HG03280 (cell line): ENCODE data around the gene ZNF333.

Experiments used
- ATAC-seq: cut with Tn5 transposase; IDR thresholded peaks from one replicate; pipeline ENCODE4 v1.9.1; 2021; ENCODE audit warnings: mild to moderate bottlenecking, moderate library complexity; ENCODE audit not compliant: unreplicated experiment

The ZNF333 gene

DNA sequence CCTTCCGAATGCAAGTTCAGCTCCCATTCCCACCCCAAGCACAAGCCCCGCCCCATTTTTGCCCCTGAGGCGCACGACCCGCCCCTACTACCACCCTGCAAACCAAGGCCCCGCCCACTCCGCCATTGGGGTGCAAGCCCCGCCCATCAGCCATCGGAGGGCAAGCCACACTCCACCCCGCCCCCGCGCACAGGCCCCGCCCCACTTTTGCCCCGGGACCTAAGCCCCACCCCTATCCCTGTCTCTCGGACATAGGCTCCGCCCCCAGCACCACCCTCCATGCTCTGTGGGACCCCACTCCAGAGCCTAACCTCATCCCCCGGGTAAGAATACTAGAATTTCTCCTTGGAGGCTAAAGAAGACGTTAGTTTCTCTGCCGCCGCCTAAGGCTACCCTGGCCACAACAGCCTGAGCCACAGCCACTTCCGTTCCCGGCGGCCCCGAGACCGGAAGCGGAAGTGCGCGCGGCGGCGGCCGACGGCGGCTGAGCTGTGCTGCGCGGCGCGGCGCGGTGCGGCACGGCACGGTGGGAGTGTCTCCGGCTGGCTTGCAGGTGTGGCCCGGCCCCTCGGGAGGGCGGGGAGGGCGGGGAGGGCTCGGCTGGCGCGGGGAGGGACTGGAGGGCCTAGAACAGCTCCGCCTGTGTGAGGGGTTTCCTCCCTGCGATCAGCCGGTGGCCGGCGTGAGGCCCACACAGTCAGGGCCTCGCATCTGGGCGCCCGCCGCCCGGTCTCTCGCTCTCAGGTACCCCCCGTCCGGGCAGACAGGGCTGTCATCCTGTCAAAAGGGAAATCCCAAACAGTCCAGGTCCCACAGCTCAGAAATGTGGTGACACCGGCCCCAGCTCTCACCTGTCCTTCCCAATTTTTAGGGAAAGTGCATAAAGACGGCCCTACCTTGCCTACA, at the start of gene ZNF333:
ZNF333 (plus strand) TSS at position 451 of the 906 bp plus-strand sequence. CDS start 3,444 bp downstream, outside the sequence.
- peak; percentile 92 for ATAC-seq

DNA sequence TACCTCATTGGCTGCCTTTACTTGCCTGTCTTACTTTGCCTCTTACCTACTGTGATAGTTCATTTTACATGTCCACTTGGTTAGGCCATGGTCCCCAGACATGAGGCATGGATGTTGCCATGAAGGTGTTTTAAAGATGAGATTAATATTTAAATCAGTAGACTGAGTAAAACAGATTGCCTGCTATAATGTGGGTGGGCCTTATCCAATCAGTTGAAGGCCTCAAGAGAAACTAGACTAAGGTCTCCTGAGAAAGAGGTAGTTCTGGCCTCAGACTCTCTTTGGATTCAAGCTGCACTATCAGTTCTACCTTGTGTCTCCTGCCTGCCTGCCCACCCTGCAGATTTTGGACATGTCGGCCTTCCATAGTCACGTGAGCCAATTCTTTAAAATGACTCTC, 41.3 kb upstream of the ZNF333 start:
- ATAC-seq: no peak

DNA sequence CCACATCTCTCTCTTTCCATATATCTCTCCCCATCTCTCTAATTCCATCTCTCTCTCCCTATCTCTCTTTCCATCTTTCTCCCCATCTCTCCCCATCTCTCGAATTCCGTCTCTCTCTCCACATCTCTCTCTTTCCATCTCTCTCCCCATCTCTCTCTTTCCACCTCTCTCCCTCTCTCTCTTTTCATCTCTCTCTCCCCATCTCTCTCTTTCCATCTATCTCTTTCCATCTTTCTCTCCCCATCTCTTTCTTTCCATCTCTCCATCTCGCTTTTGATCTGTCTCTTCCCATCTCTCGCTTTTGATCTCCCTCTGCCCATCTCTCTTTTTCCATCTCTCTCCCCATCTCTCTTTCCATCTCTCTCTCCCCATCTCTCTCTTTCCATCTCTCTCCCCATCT, 40.8 kb upstream of the ZNF333 start:
- no peak for ATAC-seq

DNA sequence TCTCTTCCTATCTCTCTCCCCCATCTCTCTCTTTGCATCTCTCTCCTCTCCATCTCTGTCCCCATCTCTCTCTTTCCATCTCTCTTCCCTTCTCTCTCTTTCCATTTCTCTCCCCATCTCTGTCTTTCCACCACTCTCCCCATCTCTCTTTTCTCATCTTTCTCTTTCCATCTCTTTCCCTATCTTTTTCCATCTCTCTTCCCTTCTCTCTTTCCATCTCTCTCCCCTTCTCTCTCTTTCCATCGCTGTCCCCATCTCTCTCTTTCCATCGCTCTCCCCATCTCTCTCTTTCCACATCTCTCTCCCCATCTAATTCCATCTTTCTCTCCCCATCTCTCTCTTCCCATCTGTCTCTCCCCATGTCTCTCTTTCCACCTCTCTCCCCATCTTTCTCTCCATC, 39.7 kb upstream of the ZNF333 start:
- no peak for ATAC-seq

DNA sequence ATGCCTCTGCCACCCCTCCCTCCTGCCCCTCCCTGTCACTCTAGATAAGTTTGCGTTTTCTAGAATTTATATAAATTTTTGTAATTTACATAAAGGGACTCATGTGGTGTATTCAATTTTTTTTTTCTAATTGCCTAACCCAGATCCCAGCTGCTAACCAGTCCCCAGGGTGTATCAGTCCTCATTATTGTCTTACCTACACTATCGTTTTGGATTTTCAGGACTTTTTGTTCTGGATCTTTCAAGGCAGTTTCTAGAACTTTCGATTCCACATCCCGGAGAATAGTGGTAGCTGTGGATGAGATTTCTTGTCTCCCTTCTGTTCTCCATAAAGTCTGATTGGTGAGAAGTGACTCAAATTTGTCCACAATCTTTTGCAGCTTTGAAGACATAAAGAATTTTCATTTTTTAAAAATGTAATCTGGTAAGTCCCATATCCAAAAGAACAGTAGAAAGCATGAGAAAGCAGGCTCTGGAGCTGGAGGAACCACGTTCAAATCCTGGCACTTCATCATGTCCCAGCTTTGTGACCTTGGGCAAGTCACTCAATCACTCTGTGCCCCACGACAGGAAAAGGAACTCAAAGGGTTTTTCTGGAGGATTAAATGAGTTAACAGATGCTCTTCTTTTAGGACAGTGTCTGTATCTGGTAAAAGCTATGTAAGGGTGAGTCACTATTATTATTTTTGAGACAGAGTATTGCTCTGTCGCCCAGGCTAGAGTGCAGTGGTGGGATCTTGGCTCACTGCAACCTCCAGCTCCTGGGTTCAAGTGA, 34.9 kb upstream of the ZNF333 start:
- no peak for ATAC-seq

DNA sequence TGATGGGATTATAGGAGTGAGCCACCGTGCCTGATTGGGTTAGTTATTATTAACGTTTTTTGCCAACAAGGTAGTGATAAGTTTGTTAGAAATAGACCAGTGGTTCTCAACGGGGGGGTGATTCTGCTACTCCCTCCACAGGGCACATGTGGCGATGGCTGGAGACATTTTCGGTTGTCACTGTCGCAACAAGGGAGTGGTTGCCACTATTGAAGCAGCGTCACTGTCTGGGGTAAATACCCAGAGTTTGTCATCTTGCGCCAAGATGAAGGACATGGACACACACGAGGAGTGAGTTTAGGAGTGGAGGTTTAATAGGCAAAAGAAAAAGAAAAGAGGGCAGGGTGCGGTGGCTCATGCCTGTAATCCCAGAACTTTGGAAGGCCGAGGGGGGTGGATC, 34.1 kb upstream of the ZNF333 start:
- no peak for ATAC-seq

DNA sequence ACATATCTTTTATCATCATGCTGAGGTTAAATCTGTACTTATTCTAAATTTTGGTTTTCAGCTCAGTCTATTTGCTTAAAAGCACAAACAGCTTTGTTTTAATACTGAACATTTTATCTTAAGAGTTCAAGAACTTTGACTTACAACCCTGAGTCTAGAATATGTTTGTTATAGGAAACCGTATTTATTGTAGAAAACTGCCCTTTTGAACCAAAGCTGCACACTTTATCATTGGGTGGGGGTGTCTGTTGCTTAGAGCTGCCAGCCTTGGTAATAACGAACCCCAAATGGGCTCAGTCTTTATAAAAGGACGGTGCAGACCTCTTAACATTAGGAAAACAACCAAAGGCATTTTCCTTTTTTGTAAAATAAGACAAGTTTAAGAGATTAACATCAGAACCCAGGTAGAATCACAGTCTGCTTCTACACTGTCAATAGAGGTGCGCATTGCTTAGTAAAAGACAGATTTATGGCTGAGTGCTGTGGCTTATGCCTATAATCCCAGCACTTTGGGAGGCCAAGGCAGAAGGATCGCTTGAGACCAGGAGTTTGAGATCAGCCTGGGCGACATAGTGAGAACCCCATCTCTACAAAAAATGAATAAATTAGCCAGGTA, 29.9 kb upstream of the ZNF333 start:
- no peak for ATAC-seq

DNA sequence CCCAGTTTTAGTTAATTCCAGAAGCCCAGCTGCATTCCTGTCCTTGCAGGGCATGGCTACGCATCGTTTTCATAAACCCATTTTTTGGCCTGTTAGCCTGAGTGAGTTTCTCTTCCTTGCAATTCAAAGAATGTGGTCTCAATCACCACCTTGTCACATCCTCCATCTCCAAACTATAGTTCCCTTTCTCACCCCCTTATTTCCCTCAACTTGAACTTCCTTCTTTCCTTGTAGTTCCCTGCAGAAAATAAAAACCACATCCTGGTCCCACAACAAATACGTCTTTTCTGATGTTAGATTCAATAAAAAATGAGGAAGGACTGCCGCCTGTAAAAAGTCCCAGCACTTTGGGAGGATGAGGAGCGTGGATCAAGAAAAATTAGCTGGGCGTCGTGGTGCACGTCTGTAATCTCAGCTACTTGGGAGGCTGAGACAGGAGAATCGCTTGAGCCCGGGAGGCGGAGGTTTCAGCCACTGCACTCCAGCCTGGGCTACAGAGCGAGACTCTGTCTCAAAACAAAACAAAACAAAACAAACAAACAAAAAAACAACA, 28.4 kb upstream of the ZNF333 start:
- no peak for ATAC-seq

DNA sequence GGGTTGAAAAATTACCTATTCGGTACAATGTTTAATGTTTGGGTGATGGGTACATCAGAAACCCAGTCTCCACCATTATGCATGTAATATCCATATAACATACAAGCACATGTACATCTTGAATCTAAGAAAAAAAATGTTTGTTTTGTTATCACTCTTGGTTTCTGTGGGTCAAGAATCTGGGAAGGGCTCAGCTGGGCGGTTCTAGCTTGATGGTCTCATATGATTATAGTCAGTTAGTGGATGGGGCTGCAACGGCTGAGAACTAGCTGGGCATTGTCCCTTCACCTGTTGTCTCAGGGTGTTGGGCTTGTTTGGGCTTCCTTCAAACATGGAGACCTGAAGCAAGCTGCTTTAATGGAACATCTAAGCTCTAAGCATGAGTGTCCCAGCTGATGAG, 19.9 kb upstream of the ZNF333 start:
- no peak for ATAC-seq

DNA sequence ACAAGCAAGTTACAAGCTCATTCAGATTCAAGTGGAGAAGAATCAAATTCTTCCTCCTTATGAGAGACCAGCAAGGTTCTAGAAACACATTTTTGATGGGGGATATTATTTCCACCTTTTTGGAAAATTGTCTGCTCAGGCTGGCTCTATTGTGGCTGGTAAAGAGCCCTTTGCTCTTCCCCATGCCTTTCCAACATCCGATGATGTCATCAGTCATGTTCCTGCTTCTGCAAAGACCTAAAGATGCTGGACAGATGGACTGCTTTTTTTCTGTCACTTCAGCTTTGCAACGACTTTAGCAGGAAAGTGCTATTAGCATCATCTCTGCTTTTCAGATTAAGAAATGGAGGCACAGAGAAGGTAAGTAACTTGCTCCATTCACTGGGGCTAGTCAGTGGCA, 19.4 kb upstream of the ZNF333 start:
- ATAC-seq: no peak

DNA sequence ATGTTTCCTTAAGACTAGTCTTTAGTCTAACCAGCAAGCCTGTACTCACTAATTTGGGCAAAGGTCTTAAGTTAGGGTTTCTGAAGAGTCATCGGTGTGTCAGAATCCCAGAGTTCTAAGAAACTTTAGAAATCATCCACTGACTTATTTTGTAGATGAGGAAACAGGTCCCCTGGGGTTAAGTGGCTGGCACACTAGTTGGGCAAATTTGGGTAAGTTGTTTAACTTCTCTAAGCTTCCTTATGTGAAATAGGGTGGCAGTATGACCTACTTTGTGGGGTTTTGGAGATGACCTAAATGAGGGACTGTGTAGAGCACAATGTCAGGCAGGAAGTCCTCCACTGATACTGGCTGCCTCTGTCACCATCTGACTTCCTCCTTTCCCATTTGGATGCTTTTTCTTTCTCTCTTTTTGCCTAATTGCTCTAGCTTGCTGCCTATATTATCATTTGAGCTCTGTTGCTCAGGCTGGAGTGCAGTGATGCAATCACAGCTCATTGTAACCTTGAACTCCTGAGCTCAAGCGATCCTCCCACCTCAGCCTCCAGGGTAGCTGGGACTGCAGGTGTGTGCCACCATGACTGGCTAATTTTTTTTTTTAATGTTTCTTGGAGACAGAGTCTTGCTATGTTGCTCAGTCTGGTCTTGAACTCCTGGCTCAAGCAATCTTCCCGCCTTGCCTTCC, 17.5 kb upstream of the ZNF333 start:
- ATAC-seq: no peak

DNA sequence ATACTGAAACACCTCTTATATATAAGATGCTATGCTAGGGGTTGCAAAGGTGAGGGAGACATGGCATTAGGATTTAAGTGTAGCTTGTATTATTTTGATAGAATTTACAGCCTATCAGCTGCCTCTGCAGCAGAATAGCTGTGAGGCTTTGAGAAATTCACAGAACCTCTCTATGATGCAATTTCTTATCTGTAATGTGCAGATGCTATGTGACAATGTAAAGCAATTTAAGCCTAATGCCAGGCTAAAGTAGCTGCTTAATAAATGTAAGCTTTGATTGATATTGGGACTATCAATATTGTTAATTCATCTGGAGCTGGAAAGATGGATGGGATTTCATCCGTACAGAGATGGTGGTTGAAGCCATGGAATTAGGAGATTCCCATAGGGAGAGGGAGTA, 16.8 kb upstream of the ZNF333 start:
- no peak for ATAC-seq

DNA sequence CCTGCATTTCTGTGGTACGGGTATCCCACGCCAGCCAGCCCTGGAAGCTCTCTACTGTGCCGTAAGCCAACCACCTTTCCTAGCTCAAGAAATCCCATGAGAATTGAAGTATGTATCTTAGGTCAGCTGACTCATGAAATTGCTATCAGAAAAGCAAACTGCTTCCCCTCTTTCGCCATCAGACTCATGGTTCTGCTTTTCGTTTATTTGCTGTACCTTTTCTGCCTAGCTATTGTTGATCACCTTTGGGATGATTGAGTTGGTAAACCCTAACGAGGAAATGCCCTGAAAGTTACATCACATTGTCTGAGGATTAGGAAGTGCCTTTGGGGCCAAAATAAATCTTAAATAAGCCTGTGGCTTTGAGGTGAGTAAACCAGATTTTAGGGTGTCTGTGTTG, 15.1 kb upstream of the ZNF333 start, which contains the start of gene ADGRE3:
ADGRE3 (minus strand) TSS at position 81 of the 400 bp plus-strand sequence; CDS start at position 7, 74 bp downstream.
- no peak for ATAC-seq

DNA sequence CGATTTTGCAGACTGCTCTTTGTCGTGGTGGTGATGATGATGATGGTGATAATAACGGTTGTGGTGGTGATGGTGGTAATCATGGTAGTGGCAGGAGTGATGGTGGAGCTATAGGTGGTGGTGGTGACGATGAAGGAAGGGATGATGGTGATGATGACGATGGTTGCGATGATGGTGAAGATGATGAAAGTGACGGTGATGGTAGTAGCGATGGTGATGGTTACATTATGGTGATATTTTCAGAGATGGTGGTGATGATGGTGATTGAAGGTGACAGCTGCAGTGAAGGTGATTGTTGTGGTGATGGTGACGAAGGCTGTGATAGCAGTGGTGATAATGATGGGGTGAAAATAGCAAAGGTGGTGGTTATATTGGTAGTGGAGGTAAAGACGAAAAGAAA, 13.1 kb upstream of the ZNF333 start:
- ATAC-seq: no peak

DNA sequence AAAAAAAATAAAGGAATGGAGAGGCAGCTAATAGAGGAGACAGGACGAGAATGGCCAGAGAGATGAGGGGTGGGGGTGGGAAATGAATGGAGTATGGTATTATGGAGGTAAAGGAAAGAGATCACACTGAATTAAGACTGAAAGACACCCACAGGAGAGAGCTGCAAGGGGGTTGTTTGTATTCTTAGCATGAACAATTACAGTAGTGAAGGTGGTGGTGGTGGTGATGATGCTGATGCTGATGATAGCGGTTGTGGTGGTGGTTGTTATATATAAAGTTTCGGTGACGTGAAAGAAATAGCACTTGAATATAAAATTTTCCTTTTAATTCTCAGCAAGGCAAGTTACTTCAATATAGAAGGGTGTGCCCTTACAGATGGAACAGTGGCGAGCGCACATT, 12.4 kb upstream of the ZNF333 start:
- ATAC-seq: no peak

DNA sequence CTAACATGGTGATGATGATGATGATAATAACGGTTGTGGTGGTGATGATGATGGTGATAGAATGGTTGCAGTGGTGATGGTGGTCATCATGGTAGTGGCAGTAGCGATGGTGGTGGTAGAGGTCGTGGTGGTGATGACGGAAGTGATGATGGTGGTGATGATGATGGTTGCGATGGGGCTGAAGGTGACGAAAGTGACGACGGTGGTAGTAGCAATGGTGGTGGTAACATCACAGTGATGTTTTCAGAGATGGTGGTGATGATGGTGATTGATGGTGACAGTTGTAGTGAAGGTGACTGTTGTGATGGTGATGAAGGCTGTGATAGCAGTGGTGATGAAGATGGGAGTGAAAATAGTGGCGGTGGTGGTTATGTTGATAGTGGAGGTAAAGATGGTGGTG, 11.6 kb upstream of the ZNF333 start:
- no peak for ATAC-seq

DNA sequence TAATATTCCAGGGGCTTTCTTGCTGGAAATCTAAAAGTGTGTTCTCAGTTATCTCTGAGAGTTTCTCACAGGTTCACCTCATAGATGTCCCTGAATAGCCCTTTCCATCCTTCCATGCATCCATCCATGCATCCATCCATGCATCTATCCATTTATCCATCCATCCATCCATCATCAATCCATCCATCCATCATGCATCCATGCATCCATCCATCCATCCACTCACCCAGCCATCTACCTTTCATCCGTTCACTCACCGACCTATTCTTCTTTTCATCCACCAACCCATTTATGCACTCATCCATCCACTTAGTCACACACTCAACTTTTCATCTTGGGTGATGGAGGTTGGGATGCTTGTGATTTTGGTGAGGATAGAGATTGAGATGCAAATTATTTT, 7.8 kb upstream of the ZNF333 start:
- no peak for ATAC-seq

DNA sequence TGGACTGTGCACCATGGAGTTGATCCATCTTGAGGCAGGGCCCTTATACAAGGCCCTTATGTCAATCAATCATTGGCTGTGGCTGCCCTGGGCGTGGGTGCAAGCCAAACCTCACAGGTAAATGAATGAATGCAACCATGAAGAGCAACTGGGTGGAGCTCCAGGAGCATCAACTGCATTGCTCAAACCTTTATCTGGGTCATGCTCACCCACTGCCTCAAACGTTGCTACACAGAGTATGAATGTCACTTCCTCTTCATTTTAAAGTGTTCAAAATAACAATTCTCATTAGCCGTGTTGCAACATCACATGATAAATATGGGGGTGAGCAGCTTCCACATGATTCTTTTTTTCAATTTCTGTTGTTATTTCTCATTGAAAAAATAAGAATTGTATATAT, 6.4 kb upstream of the ZNF333 start:
- no peak for ATAC-seq

DNA sequence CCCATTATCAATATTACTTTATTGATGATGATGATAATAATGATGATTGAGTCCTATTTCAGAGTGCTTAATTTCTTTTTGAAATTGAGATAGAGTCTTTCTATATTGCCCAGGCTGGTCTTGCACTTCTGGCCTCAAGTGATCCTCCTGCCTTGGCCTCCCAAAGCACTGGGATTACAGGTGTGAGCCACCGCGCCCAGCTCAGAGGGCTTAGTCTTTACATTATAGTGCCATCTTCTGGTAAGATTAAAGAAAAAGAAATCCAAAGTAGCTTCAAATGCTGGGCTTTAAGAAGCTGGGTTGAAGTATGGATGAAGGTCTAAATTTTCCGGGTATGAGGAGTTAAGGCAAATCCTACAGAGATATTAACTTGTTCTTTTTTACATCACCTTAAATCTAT, 3.4 kb upstream of the ZNF333 start:
- ATAC-seq: no peak

DNA sequence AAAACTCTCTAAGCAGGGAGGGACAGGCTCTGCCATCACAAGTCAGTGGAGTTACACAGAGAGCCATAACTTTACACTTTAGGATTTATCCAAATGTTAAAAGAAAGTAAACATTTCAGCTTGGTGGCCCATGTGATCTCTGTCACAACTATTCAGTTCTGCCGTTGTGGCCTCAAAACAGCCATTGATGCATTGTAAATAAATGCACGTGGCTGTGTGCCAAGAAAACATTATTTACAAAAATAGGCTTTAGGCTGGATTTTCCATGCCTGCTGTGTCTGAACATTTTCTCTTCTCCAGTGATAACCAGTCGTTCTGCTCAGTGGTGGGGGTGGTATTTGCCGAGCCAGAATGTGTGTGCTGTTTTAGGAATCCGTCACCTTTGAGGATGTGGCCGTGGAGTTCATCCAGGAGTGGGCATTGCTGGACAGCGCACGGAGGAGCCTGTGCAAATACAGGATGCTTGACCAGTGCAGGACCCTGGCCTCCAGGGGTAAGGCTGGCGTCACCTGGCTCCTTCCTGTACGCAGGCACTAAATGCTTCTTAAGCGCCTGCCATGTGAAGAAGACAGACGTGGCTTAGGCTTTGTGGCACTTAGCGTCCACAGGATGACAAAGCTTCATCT, 4.9 kb downstream of the ZNF333 start:
- no peak for ATAC-seq
